DMS153 (cell line): Measurements from ENCODE around the gene PTH1R.

Source experiments
- DNase-seq: peaks from one replicate; lab custom pipeline; 2025; lab: John Stamatoyannopoulos, UW

The PTH1R gene

DNA sequence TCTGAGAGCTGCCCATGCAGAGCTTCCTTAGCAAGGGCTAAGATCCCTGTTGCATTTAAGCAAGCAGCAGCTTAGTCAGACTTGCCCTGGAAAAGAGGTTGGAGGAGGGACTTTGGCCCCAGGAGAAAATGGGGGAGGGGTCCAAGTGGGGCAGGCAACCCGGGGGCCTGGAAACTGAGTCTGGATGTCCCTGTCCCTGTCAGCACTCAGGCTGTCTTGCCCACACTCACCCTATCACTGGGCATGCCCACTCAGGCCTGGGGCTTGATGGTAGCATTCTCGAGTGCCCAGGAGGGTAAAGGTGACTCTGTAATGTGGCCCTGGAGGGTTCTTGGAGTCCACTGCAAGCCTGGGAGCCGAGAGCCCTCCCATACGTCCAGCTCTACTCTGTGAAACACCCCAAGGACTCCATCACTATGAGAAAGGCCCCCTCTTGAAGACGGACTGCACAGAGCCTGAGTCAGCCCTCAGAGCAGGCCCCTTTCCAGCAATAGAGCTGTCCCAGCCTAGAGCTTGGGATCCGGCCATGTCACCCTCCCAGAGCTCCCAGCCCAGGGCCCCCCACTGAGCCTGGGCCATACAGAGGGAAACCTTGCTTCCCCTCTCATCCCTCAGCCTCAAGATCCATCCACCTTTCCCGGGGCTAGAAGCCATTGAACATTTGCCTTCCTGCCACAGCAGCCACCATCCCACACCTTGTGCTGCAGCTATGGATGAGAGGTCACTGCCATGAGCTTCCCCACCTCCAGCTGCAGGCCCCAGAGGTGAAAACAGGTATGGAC, 27.6 kb upstream of the PTH1R start:
- no peak for DNase-seq

DNA sequence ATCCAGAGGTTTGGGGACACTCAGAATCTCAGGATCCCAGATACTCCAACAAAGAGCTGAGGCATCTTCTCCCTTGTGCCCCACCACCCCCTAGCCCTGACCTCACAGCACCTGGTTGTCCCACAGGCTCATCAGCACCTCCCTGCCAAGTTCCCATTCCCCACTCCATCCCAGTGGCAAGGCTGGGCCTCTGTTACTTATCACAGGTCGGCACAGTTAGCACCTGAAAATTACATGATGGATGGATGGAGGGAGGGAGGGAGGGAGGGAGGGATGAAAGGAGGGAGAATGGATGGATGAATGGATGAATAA, 27.1 kb upstream of the PTH1R start:
- DNase-seq: no peak

DNA sequence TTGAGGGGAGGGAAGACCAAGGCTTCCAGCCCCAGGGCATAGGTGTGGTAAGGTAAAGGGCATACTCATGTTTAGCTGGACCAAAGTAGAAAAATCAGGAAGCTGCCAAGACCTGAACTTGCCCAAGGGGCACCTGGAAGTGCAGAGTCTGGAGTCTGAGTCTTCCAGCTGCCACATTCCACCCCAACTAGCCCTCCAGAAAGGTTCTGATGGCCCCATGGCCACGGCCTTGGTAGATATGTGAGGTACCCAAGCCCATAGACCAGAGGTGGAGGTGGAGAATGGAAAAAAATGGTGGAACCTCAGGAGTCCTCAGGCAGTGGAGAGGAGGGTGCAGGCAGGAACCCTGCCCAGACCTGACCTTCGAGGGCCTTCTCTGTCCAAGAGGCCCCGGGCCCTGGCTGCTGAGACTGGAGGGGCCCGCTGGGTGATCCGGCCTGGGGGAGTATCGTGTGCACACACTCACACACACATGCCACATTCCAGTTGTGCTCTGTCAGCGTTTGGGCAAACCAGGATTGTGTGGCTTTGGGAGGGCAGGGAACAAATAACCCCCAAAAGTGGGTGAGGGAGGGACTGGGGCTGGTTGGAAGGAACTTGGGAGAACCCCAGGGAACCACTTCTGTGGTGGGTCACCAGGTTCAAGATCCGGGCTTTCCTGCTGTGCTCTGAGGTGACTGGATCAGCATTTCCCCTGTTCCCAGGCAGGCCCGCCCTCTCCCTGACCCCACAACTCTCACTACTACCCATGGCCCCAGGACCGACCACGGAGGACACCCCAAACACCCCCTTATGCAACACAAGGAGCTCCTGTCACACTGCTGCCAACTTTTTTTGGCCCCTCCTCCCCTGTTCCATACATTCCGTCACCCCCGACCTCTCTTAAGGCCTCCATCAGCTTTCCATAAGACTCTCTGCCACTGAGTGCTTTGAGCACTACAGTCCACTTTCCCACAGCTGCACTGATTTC, 25.9 kb upstream of the PTH1R start:
- no peak for DNase-seq

DNA sequence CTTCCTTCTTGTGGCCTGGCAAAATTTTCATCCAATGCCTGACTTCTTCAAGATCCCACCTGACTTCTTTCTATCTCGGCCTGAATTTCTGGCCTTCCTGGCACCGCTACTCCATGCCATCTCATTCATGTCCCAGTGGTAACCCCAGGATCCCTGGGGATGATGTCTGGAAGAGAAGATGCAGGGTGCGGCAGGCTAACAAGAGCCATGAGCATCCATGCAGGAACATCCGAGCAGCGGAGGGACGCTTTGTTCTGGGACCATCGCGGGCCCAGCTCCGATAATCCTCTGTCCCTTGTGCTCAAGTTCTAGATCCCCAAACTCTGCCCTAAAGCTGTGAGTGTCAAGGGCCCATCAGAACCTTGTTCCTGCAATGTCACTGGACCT, 25.2 kb upstream of the PTH1R start:
- no peak for DNase-seq

DNA sequence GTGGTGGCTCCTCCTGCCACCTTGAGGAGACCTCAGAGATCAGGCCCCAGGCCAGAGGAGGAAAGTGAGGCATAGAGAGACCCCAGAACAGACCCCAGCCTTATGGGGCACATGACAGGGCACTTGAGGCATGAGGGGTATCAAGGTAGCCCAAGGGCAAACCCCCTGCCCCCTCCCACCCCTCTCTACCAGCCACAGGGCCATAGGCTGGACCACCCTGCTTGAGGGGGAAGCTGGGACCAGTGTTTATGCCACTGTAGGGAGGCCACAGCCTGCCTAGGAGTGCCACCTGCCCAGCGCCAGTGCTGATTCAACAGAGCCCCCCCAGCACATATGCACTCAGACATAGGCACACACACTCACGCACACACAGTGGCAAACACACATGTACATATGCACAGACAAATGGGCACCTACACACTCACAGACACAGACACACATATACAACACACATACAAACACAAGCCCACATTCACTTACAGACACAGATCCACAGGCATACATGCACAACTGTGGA, 24.6 kb upstream of the PTH1R start:
- no peak for DNase-seq

DNA sequence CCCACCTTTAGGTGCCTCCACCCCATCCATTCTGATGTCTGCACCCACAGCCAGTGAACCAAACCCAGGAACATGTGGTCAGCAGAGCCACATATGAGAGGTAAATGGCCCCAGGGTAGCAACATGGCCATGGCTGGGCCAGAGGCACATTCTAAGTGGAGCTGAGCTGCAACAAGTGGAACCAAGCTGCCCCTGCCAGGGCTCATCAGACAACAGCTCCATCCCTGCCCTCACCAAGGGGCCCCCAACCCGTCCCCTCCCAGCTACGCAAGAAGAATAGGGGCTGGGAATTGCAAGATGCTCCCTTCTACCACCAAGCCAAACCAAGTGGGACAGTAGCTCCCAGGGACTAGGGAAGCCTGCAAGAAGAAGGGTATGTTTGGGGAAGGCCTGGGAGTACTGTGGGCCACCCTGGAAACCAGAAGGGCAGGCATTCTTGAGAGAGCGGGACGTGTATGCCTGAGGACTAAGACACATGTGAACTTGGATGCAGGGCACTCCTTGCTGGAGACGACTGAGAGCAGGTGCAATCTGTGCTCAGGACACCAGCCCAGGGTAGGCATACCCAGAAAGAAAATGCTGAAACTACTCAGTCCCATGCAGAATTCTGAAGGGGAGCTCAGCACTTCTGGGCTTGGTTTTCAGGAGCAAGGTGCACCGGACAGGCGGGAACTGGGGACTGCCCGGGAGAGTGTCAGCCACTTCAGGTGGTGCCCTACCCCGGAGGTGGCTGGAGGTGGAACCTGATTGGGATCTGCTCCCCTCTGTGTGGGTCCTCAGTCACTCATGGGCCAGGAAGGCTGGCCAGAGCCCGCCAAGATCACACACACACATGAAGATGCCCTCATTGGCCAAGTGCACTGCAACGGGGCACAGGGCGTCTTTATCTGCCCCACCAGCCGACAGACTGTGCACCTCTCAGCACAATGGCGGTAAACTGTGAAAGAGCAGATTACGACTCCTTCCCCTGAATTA, 23.8 kb upstream of the PTH1R start:
- DNase-seq: no peak

DNA sequence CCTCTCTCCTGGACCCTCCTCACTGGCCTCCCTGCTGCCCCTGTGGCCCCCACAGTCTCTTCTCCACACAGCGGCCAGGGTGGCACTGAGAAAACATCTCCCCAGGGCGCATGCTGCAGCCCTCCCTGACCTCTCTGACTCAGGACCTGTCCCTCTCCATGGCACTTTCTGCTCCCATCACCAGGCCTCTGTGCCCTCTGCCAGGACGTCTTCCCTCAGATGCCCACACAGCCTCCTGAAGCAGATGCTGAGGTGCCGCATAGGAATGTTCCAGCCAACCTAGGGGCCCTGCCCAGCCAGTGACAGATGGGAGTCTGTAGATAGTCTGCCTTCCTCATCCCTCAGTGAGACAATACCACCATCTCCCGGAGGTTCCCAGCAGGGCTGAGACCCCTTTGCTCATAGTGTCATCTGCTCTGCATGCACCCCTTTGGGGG, 22.9 kb upstream of the PTH1R start:
- DNase-seq: no peak

DNA sequence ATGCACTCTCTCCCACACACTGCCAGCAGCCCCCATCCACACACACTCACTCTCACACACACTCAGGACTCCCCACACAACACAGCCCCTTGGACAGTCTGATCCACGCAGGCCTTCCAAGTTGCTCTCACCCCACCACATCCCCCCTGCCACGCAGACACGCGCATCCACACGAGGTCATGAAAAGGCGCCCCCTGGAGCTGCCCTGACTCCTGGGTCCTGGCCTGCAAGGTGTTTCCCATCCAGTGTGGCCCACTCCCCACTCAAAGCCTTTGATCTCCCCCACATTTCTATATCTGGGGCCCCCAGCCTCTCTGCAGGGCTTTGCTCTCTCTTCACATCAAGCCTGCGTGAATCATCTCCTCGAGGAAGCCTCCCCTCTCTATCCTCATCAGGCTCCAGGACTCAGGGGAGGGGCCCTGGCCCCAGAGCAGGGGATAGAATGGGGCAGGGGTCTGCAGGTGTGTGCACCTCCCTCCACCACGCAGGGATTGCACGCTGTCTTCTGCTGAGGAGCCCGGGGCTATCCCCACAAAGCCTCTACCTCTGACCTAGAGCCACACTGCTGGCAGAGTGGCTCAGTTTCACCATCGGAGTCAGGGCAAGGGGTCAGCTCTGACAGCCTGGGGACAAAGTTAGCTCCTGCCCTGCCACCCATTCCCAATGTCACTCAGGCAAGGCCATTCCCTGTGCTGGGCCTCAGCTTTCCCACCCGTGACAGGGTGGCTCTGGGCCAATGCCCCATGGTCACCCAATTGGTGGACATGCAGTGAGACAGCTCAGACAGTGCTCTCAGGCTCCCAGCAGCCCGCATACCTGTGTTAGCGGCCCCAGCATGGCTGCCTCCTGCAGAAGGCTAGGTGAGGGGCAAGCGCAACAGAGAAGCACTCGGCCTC, 20.7 kb upstream of the PTH1R start:
- no peak for DNase-seq

DNA sequence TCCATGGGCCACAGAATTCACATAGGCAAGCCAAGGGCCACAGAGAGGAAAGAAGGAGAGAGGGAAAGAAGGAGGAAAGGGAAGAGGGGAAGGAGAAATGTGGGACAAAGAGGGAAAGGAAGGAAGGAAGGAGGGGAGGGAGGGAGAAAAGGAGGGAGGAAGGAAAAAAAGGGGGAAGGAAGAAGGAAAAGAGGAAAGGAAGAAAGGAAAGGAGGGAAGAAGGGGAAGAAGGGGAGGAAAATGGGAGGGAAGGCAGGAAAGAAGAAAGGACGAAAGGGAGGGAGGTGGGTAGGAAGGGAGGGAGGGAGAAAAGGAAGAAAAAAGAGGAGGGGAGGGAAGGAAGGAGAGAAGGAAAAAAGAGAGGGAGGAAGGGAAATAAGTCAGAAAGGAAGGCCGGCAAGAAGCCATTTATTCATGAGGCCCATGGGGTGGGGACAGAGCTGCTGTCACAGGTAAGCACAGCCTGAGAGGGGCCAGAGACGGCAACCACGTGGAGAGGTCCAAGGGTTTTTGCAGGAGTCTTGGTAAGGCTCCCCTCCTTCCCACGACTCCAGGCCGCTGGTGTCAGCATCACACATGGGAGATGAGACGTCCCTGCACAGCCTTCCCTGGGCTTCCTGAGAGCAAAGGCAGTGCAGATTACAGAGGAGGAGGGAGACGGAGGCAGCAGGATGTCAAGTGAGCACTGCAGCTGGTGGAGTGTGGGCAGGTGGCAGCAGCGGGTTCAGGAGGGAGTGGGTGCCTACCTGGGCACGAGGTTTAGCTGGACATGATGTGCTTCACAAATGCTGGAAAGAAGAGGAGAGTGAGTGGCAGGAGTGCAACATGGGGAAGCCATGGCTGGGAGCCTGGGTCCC, 19.8 kb upstream of the PTH1R start:
- no peak for DNase-seq

DNA sequence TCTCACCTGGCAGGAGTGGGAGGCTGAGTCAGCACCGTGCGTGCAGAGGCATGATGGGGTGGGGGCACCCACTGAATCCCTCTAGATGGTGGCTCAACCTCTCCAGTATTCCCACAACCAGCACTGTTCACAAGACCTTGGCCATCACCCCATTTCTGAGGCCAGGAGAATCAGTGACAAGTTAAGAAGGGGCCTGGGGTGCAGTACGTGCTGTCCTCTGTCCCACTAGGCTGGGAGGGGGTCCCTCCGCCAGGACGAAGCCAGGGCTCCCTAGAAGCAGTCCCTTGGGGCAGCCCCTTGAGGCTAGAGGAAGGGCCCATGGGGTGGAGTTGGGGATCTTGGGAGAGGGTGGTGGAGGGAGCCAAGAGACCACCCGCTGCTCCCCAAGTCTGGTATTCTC, 19.1 kb upstream of the PTH1R start:
- no peak for DNase-seq

DNA sequence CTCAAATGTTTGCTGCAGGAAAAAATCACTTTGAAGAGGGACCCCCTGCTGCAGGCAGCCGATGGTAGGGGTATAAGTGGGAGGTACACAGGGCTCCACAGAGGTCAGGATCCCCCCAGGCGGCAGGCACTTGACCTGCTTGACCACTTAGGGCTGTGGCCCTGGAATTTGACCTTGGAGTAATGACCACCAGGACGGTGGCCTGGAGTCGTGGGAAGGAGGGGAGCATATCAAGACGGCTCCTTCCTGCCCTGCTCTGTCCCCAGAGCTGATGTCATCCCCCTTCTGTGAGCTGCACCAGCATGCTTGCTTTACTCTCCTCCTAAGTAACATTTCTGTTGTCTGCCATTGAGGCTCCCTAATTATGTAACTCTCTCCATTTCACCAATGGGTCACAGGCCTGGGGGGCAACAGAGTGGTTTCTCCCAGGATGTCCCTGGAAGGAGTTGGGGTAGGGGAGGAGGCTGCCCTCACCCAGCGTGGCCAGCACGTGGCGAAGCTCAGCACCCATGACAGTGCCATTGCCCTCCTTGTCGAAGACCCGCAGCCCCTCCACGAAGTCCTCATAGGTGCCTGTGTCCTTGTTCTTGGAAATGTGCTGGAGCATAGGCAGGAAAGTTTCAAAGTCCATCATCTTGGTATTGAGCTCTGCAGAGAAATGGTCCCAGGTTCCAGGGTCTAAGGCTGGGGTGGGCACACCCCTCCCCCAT, 18.4 kb upstream of the PTH1R start:
- DNase-seq: no peak

DNA sequence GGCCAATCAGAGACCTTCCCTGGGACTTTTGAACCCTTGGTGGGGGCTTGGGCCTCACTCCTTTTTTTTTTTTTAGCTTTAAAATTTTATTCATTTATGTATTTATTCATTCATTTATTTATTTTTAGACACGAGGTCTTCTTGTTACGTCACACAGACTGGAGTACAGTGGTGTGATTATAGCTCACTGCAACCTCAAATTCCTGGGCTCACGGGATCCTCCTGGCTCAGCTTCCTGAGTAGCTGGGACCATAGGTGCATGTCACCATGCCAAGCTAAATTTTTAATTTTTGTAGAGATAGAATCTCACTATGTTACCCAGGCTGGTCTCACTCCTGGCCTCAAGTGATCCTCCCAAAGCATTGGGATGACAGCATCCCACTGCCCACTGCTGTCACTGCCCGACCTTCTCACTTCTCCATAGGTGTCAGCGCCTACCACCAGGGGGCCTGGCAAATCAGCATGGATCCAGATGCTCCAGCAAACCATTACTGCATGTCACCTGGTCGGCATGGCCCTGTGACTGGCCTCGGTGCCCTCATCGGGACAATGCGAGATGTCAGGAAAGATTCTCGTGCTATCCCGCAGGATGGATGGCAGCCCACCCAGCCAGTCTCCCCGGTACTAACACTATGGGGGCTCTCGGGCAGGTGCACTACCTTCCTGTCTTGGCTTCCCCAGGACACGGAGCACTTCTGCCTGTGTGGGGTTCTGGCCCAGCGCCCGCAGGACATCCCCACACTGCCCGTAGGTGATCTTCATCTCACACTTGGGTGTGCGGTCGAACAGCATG, 17.3 kb upstream of the PTH1R start:
- DNase-seq: no peak

DNA sequence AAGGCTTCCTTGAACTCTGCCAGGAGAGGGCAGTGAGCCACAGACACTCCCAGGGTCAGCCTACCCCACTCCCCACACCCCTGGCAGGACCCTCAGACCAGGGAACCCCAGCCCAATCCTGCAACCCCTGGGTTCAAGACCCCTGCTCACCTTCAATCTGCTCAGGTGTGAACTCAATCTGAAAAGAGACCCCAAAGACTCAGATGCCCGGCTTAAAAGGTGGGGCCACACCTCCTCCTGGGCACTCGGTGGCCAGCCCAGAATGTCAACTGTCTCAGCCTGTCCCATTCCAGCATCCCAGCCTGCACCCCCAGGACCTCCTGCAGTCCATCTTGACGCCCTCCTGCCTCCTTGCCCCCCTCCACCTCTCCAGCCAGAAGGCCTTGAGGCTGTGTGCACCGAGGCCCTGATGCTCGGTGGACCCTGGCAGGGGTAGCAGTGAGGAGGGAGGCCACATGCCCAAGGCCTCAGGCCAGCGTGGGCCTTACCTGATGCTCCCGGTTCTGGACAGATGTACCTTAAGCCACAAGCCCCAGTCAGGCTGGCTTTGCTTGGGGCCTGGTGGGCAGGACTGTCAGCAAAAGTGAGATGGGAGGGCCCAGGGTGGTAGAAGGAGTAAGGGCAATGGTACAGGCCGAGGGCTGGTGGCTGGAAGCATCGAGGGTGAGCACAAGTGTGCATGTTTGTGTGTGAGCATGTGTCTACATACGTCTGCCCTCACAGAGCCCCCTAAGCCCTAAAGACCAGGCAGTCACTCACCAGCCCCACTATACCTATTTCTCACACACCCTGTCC, 16.5 kb upstream of the PTH1R start:
- no peak for DNase-seq

DNA sequence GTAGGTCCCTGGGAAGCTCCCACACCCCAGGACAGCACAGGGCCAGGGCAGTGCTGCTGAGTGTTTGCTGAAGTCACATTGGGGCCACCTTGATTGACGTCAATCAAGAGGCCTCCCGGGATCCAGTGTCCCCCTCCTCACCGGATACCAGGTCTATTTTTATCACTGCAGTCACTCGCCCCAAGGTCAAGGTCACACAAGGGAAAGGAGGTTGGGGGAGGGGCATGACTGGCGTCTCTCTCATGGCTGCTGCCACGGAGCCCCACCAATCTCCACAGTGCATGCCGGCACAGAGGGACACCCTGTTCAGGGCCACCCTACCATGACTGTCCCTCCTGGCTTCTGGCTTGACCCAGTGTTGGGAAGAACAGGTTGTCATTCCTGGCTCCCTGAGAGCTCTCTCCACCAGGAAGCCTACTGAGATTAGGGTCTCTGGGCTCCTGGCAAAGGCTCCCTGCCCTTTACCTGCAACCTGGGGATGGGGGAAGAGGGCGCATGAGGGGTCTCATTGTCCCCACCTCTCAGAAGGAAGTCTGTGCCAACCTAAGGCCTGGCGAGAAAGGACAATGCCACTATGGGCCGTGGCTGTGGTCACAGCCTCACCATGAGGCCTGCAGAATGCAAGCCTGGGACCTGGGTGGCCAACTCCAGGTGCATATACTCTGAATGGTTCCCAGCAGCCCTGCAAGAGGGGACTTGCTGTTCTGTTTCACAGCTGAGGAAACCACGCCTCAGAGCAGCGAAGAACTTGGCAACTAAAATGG, 15.7 kb upstream of the PTH1R start:
- no peak for DNase-seq

DNA sequence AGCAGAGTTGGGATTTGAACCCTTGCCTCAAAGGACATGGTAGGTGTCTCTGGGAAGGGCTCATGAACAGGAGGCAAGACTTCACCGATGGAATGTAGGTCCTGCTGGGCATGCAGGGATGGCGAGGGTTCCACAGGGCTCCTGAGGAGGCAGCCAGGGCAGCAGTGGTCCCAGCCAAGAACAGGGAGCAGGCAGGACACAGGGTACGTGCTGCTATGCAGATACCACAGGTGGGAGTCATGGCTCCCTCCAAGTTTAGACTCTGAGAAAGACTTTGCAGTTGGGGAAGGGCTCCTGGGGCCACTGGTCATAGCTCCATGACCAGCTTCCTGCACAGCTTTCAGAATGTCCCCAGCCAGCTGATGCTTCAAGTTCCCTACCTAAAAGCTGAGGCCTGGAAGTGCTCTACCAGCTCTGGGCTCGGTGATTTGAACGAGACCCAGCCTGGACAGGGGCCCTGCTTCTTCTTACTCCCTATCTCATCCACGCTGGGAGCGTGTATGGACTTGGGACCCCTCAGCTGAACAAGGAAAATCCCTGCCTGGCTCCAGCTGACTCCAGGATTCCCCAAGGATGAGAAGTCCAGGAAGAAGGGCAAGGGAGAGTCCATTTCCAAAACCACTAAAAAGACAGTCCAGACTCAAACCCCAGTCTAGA, 15.0 kb upstream of the PTH1R start:
- DNase-seq: no peak

DNA sequence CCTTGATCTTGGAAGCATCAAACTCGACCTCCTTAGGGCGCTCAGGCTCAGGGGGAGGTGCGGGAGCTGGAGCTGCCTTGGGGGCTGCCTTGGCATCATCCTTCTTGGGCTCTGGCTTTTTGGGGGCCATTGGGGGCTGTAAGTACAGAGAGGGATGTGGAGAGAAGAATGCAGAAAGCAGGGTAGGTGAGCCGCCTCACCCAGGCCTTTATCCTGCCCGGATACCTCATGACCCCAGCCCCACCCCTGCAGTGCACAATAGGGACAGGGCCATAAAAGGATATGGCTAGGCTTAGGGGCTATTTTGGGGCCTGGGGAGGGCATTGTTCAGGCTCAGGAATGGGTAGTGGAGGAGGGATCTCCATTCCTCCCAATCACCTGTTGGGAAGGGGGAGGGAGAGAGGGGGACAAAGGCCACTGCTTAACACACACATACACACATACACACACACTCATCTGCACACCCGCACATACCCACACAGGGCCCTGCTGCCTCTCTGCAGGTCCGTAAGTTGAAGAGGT, 14.2 kb upstream of the PTH1R start, which contains the start of gene MYL3:
TSS of gene MYL3 (minus strand) at position 184 of the 522 bp plus-strand sequence. CDS start at position 130, 54 bp downstream.
- no peak for DNase-seq
